Smooth muscle cell (in vitro differentiated cells): Measurements from ENCODE around the gene RAB26. TPM values are rescaled to one million over a fixed set of nuclear protein-coding genes. Genes with fewer than 3 reads are reported as not detected.

Experiments used
- DNase-seq: peaks from one replicate; lab custom pipeline; 2025; ENCODE audit not compliant: unreplicated experiment; lab: John Stamatoyannopoulos, UW
- H2AFZ ChIP-seq: fragments of 200-600 bp; sonication (generic); 2 replicates; pipeline ENCODE4 v1.6.0; 2016; ENCODE audit warnings: antibody characterized with exemption, low read depth, mild to moderate bottlenecking
- H3F3A ChIP-seq: fragments of 200-600 bp; sonication (generic); 2 replicates; pipeline ENCODE4 v1.6.0; 2017; ENCODE audit warnings: antibody characterized with exemption, low read depth
- H3K27ac ChIP-seq: fragments of 200-600 bp; sonication (generic); 2 replicates; pipeline ENCODE4 v1.5.1; 2016; ENCODE audit warnings: low read depth, mild to moderate bottlenecking
- H3K27me3 ChIP-seq: fragments of 200-600 bp; sonication (generic); 2 replicates; pipeline ENCODE4 v1.6.1; 2016; ENCODE audit warnings: low read depth, mild to moderate bottlenecking
- H3K36me3 ChIP-seq: fragments of 200-600 bp; sonication (generic); 2 replicates; pipeline ENCODE4 v1.5.1; 2016; ENCODE audit warnings: low read depth
- H3K4me1 ChIP-seq: fragments of 200-600 bp; sonication (generic); 2 replicates; pipeline ENCODE4 v1.5.1; 2016; ENCODE audit warnings: low read depth
- H3K4me2 ChIP-seq: fragments of 200-600 bp; sonication (generic); 2 replicates; pipeline ENCODE4 v1.6.0; 2016; ENCODE audit warnings: mild to moderate bottlenecking
- H3K4me3 ChIP-seq: fragments of 200-600 bp; sonication (generic); 2 replicates; pipeline ENCODE4 v1.5.1; 2016; ENCODE audit warnings: mild to moderate bottlenecking
- H3K79me2 ChIP-seq: fragments of 200-600 bp; sonication (generic); 2 replicates; pipeline ENCODE4 v1.6.0; 2016; ENCODE audit warnings: low read depth, mild to moderate bottlenecking
- H3K9ac ChIP-seq: fragments of 200-600 bp; sonication (generic); 2 replicates; pipeline ENCODE4 v1.6.0; 2016; ENCODE audit warnings: low read depth
- H3K9me3 ChIP-seq: fragments of 200-600 bp; sonication (generic); replicated peaks from 2 replicates; pipeline ENCODE4 v1.5.1; 2016; ENCODE audit warnings: low read depth
- H4K20me1 ChIP-seq: fragments of 200-600 bp; sonication (generic); 2 replicates; pipeline ENCODE4 v1.6.0; 2016; ENCODE audit warnings: low read depth
- CTCF ChIP-seq: fragments of 200-600 bp; sonication (generic); IDR thresholded peaks from 2 replicates; pipeline ENCODE4 v1.5.1; 2017; ENCODE audit warnings: borderline replicate concordance, mild to moderate bottlenecking, antibody characterized with exemption; ENCODE audit not compliant: insufficient read depth, poor library complexity, severe bottlenecking
- WGBS: methylation state at CpG from one replicate; pipeline ENCODE4 v1.1.7; 2016; ENCODE audit warnings: low lambda C conversion rate; 5-methylcytosine and 5-hydroxymethylcytosine counted together
- polyA plus RNA-seq: library from polyadenylated mRNA; unstranded; fragments of >200 nt; fragmentation: Nextera tagmentation; extraction: Ambion mirVana; gene quantifications from 2 replicates; pipeline ENCODE4 v1.2.1, GENCODE V29; 2016
- total RNA-seq: library from RNA; depleted of rRNA; stranded (reverse); fragments of >200 nt; gene quantifications from 2 replicates; pipeline ENCODE4 v1.2.3, GENCODE V29; 2014

The RAB26 gene
- total and polyA plus RNA-seq, 2 experiments from 2014 or later, result 1.3 TPM; not detected in 1

- Histone ChIP-seq H3K4me3 (no peak overlapping the region), H3F3A (no peaks in the 10 kb centered on the region), H2AFZ (no peak overlapping the region), H4K20me1 (no peaks in the 10 kb centered on the region), H3K79me2 (no peaks in the 10 kb centered on the region), H3K9me3 (no peaks in the 10 kb centered on the region), H3K36me3 (no peaks in the 10 kb centered on the region), H3K4me2 (no peak overlapping the region), H3K4me1 (no peaks in the 10 kb centered on the region), H3K9ac (no peak overlapping the region), H3K27me3 (no peaks in the 10 kb centered on the region), H3K27ac (no peak overlapping the region)
- 98% methylated on average over 23 of the region's 23 CpGs for WGBS
- TF ChIP-seq CTCF, result no peak
- DNase-seq, result no peak
Observed at GRCh38 chr16:2176047-2176446, 27.6 kb downstream of the RAB26 start.

- H4K20me1 ChIP-seq, result no peaks in the 10 kb centered on the region
- H3K4me1 ChIP-seq, result no peaks in the 10 kb centered on the region
- no peak overlapping the region for H2AFZ ChIP-seq
- H3K27me3 ChIP-seq, result no peaks in the 10 kb centered on the region
- WGBS, result 97% methylated on average over 18 of the region's 18 CpGs
- H3K27ac ChIP-seq, result no peak overlapping the region
- TF ChIP-seq CTCF, result no peak
- H3K4me2 ChIP-seq, result no peak overlapping the region
- H3K9ac ChIP-seq, result no peak overlapping the region
- no peaks in the 10 kb centered on the region for H3K79me2 ChIP-seq
- DNase-seq, result no peak
- H3K9me3 ChIP-seq, result no peaks in the 10 kb centered on the region
- H3K36me3 ChIP-seq, result no peaks in the 10 kb centered on the region
- no peak overlapping the region for H3K4me3 ChIP-seq
- no peaks in the 10 kb centered on the region for H3F3A ChIP-seq
Observed at GRCh38 chr16:2177101-2177500, 28.7 kb downstream of the RAB26 start.

- Histone ChIP-seq H3K4me1 (no peaks in the 10 kb centered on the region), H3K79me2 (no peaks in the 10 kb centered on the region), H3K9me3 (no peaks in the 10 kb centered on the region), H3F3A (no peaks in the 10 kb centered on the region), H4K20me1 (no peaks in the 10 kb centered on the region), H3K36me3 (no peaks in the 10 kb centered on the region), H2AFZ (no peak overlapping the region), H3K27me3 (no peaks in the 10 kb centered on the region), H3K27ac (no peak overlapping the region), H3K4me3 (no peak overlapping the region), H3K9ac (no peak overlapping the region), H3K4me2 (no peak overlapping the region)
- no peak for DNase-seq
- TF ChIP-seq CTCF, result no peak
- 96% methylated on average over 17 of the region's 20 CpGs for WGBS
Observed at GRCh38 chr16:2177561-2177960, 29.1 kb downstream of the RAB26 start.

GRCh38 chr16:2178321-2179106 is 30.1 kb downstream of the RAB26 start:
- no peak overlapping the region for H3K27ac ChIP-seq
- WGBS, result 95% methylated on average over 24 of the region's 106 CpGs
- no peaks in the 10 kb centered on the region for H3K79me2 ChIP-seq
- TF ChIP-seq CTCF, result no peak
- H3F3A ChIP-seq, result no peaks in the 10 kb centered on the region
- H3K4me1 ChIP-seq, result no peaks in the 10 kb centered on the region
- H3K9me3 ChIP-seq, result no peaks in the 10 kb centered on the region
- H3K4me2 ChIP-seq, result no peak overlapping the region
- no peak for DNase-seq
- no peak overlapping the region for H2AFZ ChIP-seq
- no peaks in the 10 kb centered on the region for H3K36me3 ChIP-seq
- no peak overlapping the region for H3K4me3 ChIP-seq
- H4K20me1 ChIP-seq, result no peaks in the 10 kb centered on the region
- H3K27me3 ChIP-seq, result no peaks in the 10 kb centered on the region
- H3K9ac ChIP-seq, result no peak overlapping the region
